ENCODE data around the gene ITGAE.

The ITGAE gene

DNA sequence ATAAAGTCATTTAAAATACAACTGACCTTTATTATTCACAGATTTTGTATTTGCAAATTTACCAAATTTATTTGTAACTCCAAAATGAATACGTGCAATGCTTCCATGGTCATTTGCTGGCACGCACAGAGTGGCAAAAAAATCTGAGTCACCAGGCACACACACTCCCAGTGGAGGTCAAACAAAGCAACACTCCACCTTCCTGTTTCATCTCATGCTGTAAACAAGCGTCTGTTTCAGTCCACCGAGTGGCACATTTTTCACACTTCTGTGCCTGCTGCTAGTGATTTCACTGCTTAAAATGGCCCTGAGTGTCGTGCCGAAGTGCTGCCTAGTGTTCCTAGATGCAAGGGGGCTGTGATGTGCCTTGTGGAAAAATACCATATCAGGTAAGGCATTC is 17.8 kb upstream of the ITGAE start:
- no peak for DNase-seq

- DNase-seq, result no peak
These were observed 17.0 kb upstream of the ITGAE start for GRCh38 chr17:3817851-3818605.

GRCh38 chr17:3815925-3816324 is 14.9 kb upstream of the ITGAE start:
- DNase-seq, result no peak

DNA sequence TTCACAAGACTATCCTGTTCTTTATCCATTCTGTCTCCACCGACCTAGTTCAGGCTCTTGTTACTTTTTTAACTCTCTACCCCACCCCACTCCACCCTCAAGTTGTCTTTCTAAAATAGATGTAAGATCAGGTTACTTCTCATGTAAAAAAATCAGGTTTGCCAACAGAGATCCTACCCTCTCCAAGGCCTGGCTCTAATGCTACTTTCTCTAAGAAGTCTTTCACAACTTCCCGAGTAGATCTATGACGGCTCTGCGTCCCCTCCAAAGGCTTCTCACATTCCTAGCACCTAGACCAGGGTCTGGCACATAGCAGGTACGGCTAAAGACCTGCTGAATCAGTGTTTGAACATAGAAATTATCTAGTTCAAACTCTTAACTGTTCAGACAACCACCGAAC is 14.1 kb upstream of the ITGAE start:
- no peak for DNase-seq

DNA sequence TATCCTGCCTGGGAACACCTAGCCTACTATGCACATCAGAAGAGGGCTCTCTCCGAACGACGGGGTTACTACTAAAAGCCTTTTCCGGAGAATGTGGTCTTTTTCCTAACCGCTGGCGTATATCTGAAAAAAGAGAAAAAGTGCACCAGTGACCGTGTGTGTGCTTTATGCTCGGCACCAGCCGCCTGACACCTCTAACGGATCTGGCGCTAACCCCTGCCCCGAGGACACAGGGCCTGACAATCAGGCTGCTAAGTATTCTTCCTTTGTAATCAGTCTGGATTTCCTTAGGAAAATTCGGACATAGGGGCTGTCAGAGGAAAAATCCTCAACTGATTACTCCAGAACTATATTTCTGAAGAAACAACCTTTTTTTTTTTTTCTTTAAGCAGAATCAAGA is 13.4 kb upstream of the ITGAE start:
- no peak for DNase-seq

DNA sequence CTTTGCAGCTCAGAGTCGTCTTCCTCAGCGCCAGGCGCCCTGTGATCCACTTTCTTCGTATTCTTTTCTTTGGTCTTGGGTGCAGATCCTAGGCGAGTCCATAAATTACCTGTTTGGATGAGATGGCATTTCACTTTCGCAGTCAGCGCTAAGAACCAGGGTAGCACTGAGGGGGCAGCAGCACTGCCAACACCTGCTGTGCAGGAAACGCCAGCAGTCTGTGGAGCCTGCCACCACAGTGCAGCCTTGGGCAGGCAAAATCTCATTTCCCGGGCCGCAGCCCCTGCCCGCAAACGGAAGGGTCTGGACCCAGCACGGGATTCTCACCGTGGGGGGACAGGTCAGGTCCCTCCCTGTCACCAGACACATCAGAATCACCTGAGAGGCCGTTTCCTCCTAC is 12.2 kb upstream of the ITGAE start:
- DNase-seq, result no peak

GRCh38 chr17:3812771-3813170 is 11.8 kb upstream of the ITGAE start:
- DNase-seq, result no peak

DNA sequence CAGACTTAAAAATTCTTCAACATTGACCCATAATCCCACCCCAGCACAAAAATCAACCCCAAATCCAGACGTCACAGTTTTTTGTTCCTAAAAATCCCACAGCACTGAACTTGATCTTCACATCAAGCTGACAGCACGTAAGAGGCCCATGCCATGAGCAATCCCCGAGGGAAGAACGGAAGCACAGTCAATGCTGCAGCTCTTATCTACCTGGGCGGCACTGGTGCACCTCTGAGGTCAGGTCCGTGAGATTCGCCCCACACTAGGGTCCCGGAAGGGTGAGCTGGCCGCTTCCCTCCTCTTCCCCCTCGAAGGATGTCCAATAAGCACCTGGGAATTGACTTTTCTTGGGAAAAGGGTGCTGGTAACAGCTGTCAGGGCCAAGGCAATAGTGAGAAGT is 11.3 kb upstream of the ITGAE start:
- DNase-seq, result no peak

- no peak for DNase-seq
These were observed 9.0 kb upstream of the ITGAE start for GRCh38 chr17:3810019-3810418.

GRCh38 chr17:3809135-3809534 is 8.1 kb upstream of the ITGAE start:
- DNase-seq, result no peak

GRCh38 chr17:3808701-3809100 is 7.7 kb upstream of the ITGAE start:
- DNase-seq, result no peak

DNA sequence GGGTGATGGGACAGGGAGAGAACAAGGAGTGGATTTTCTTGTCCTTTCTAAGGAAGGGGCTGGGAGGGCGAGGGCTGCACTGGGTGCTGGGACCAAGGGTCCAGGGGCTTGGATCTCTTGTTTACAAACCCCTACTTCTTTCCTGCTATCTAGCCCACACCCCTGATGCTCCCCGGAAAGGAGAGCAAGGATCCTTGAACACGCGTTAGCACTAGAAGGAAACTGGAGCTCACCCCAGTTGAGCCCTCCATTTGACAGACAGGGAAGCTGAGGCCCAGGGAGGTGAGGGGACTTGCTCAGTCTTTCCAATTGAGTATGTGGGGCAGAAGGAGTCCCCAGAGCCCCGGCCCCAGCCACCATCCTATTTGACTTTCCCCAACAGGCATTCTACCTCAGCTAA is 4.6 kb upstream of the ITGAE start:
- no peak for DNase-seq

DNA sequence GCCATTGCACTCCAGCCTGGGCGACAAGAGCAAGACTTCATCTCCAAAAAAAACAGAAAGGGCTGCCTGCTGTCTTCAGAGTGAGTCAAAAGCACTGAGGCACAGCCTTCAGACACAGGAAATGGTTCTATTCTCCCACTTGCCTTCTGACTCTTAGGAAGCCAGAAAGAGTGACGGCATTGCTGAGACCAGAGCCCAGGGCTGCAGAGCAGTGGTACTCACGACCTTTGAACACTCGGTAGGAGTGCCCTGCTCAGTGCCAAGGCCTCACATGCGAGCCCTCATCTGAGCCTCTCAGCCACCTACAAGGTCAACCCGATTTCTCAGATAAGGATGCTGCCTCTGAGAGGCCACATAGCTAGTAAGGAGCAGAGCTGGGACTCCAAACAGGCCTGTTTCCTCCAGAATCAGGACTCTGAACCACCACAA is 3.5 kb upstream of the ITGAE start:
- DNase-seq, result no peak

DNA sequence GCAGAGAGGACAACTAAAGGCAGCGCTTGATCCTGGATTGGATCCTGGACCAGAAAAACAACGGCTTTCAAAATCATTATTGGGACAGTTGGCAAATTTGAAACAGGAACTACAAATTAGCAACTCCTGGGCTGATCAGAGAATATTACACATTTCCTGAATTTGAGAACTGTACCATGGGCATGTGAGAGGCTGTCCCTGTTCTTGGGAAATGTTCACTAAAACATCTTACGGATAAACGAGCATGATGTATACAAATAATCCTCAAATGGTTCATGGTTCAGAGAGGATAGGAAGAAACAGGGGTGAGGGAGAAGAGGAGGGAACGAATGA is 2.3 kb upstream of the ITGAE start:
- DNase-seq, result no peak

- no peak for DNase-seq
These were observed 1.7 kb upstream of the ITGAE start for GRCh38 chr17:3802461-3803307.

GRCh38 chr17:3801792-3802191 is 804 bp upstream of the ITGAE start:
- DNase-seq, result no peak

GRCh38 chr17:3801347-3801746 is 359 bp upstream of the ITGAE start:
- DNase-seq, result no peak

- DNase-seq, result no peak
These were observed 1.6 kb downstream of the ITGAE start for GRCh38 chr17:3799181-3799945.

- no peak for DNase-seq
These were observed 2.5 kb downstream of the ITGAE start for GRCh38 chr17:3798273-3799180.

DNA sequence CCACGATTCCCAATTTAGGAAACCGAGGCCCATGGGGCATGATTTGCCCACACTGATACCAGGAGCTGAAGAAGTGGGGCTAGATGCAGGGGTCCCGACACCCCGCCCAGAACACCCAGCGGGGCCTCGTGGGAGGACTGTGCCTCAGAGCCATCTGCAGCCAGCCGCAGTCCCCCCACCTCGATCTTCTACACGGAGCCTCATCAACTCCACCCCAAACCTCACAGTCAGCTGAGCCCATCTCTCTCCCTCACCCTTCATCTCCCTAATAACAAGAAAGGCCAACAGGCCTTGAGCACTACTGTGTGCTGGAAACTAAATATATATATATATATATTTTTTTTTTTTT is 4.2 kb downstream of the ITGAE start:
- DNase-seq, result no peak

DNA sequence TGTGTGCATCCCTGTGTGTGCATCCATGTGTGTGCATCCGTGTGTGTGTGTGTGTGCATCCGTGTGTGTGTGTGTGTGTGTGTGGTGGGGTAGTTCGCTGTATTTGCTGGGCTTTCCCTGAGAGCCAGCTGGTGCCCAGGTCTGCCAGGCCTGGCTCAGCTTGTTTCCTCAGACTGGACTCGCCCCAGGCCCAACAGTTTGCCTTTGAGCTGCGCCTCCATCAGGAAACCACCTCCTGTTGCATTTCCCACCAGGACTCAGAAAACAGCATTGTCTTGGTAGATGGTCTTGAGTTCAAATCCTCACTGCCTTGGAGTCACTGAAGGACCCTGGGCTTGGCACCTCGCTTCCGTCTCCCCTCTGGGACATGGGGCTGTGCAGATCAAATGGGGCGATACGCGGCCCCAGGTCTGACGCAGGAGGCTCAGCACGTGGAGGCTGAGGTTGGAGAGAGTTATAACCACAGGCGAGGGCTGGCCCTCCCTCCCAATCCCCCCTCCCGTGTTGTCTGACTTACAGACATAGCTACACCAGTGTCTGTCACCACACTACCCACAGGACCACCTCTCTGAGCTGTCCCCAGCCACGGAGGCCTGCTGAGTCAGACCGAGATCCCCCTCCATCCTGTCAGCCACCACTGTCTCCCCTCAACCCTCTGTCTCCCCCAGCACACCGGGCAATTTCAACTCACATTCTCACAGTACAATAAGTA is 4.7 kb downstream of the ITGAE start:
- peak; percentile 61 for DNase-seq
